ENCODE data around the gene LINGO3.
A peak's percentile ranks its signal among the peaks of the same experiment; 100 is the strongest.

The LINGO3 gene

GRCh38 chr19:2339644-2340310 lies 31.8 kb upstream of the LINGO3 start:
- no peak for DNase-seq (ENCODE audit: low read depth, low spot score)

- DNase-seq (ENCODE audit: low read depth, low spot score), result no peak
Measured at GRCh38 chr19:2338751-2339643, 31.0 kb upstream of the LINGO3 start.

GRCh38 chr19:2338055-2338615 lies 30.2 kb upstream of the LINGO3 start:
- no peak for DNase-seq (ENCODE audit: low read depth, low spot score)

GRCh38 chr19:2337329-2337707 lies 29.4 kb upstream of the LINGO3 start:
- DNase-seq (ENCODE audit: low read depth, low spot score), result no peak

- no peak for DNase-seq (ENCODE audit: low read depth, low spot score)
Measured at GRCh38 chr19:2336528-2337328, 28.8 kb upstream of the LINGO3 start.

- DNase-seq (ENCODE audit: low read depth, low spot score), result no peak
Measured at GRCh38 chr19:2335848-2336247, 27.9 kb upstream of the LINGO3 start.

GRCh38 chr19:2334986-2335846 lies 27.3 kb upstream of the LINGO3 start:
- no peak for DNase-seq (ENCODE audit: low read depth, low spot score)

GRCh38 chr19:2334426-2334825 lies 26.5 kb upstream of the LINGO3 start:
- no peak for DNase-seq (ENCODE audit: low read depth, low spot score)

- no peak for DNase-seq (ENCODE audit: low read depth, low spot score)
Measured at GRCh38 chr19:2333807-2334211, 25.9 kb upstream of the LINGO3 start.

- no peak for DNase-seq (ENCODE audit: low read depth, low spot score)
Measured at GRCh38 chr19:2333027-2333806, 25.3 kb upstream of the LINGO3 start.

GRCh38 chr19:2332341-2333026 lies 24.5 kb upstream of the LINGO3 start:
- no peak for DNase-seq (ENCODE audit: low read depth, low spot score)

GRCh38 chr19:2331601-2332246 lies 23.8 kb upstream of the LINGO3 start:
- DNase-seq (ENCODE audit: low read depth, low spot score), result no peak

- no peak for DNase-seq (ENCODE audit: low read depth, low spot score)
Measured at GRCh38 chr19:2330632-2331284, 22.8 kb upstream of the LINGO3 start.

GRCh38 chr19:2330255-2330631 lies 22.3 kb upstream of the LINGO3 start:
- DNase-seq (ENCODE audit: low read depth, low spot score), result no peak

- no peak for DNase-seq (ENCODE audit: low read depth, low spot score)
Measured at GRCh38 chr19:2329501-2329916, 21.6 kb upstream of the LINGO3 start.

GRCh38 chr19:2329149-2329478 lies 21.2 kb upstream of the LINGO3 start:
- no peak for DNase-seq (ENCODE audit: low read depth, low spot score)

GRCh38 chr19:2328401-2329148 lies 20.6 kb upstream of the LINGO3 start, which contains the start of the genes LSM7 and SPPL2B:
TSS of gene LSM7 (minus strand) at chr19:2328586. CDS start at chr19:2328566, 20 bp downstream.
TSS of gene SPPL2B (plus strand) at chr19:2328684. CDS start at chr19:2328710, 26 bp downstream.
- peak; percentile 60 for DNase-seq (ENCODE audit: low read depth, low spot score)

Measured in brain pericyte (primary cell).